HUES6 (cell line): ENCODE measurements around the gene SPTBN5.

Experiments used
- H3K27ac ChIP-seq: 2 replicates; pipeline ENCODE4 v1.7.0; 2013; ENCODE audit warnings: low read depth, mild to moderate bottlenecking, low read length, inconsistent platforms
- H3K27me3 ChIP-seq: 2 replicates; pipeline ENCODE4 v1.6.1; 2013; ENCODE audit warnings: low read length; ENCODE audit not compliant: control insufficient read depth, insufficient read depth
- H3K36me3 ChIP-seq: 2 replicates; pipeline ENCODE4 v1.6.1; 2013; ENCODE audit warnings: low read length; ENCODE audit not compliant: control insufficient read depth, insufficient read depth
- H3K4me1 ChIP-seq: 2 replicates; pipeline ENCODE4 v1.6.1; 2013; ENCODE audit warnings: low read length; ENCODE audit not compliant: control insufficient read depth, insufficient read depth
- H3K4me3 ChIP-seq: 2 replicates; pipeline ENCODE4 v1.5.1; 2013; ENCODE audit warnings: low read depth, low read length
- H3K9ac ChIP-seq: one replicate; pipeline ENCODE4 v1.6.1; 2013; ENCODE audit warnings: mild to moderate bottlenecking, low read length
- H3K9me3 ChIP-seq: 2 replicates; pipeline ENCODE4 v1.6.1; 2013; ENCODE audit warnings: low read depth, low read length; ENCODE audit not compliant: control insufficient read depth, insufficient read depth

The SPTBN5 gene

GRCh38 chr15:41900526-41901380, 6.9 kb upstream of the SPTBN5 start:
- H3K4me3 ChIP-seq: no peak overlapping the region
- peaks cover 7% of the 10 kb centered on the region; the same call in 1 of the 2 replicates for H3K4me1 ChIP-seq
- H3K27ac ChIP-seq: no peak overlapping the region
- H3K36me3 ChIP-seq: peaks cover 25% of the 10 kb centered on the region
- H3K9ac ChIP-seq: no peak overlapping the region
- no peaks in the 10 kb centered on the region for H3K9me3 ChIP-seq
- H3K27me3 ChIP-seq: no peaks in the 10 kb centered on the region

- H3K4me3 ChIP-seq: no peak overlapping the region
- H3K27me3 ChIP-seq: no peaks in the 10 kb centered on the region
- H3K9me3 ChIP-seq: no peaks in the 10 kb centered on the region
- peaks cover 25% of the 10 kb centered on the region for H3K36me3 ChIP-seq
- H3K4me1 ChIP-seq: peaks cover 12% of the 10 kb centered on the region; the same call in 1 of the 2 replicates
- no peak overlapping the region for H3K9ac ChIP-seq
- no peak overlapping the region for H3K27ac ChIP-seq
Measured at GRCh38 chr15:41899854-41900442, 6.1 kb upstream of the SPTBN5 start.

DNA sequence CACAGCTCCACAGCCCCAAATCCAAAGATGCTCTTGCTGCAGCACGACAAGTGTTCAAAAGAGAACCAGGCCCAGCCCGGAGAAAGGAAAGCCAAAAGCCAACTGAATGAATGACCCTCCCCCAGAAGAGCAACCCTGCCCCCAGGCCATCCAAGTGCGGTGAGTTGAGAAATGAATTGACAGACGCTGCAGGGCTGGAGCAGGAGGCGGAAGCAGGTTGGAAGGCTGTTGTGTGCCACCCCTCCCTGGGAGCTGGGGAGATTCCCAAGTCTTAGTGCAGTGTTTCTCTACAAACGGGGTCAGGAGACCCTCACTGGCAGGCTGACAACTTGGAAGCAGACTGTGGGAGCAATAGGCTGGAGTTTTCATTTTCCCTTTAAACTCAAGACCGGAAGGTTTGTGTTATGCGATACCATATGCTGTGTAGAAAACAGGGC, 3.5 kb upstream of the SPTBN5 start:
- H3K36me3 ChIP-seq: peaks cover 25% of the 10 kb centered on the region
- H3K9ac ChIP-seq: no peak overlapping the region
- peaks cover 16% of the 10 kb centered on the region; the same call in 1 of the 2 replicates for H3K4me1 ChIP-seq
- H3K27ac ChIP-seq: no peak overlapping the region
- no peak overlapping the region for H3K4me3 ChIP-seq
- no peaks in the 10 kb centered on the region for H3K9me3 ChIP-seq
- H3K27me3 ChIP-seq: no peaks in the 10 kb centered on the region

- H3K4me3 ChIP-seq: no peak overlapping the region
- H3K9me3 ChIP-seq: no peaks in the 10 kb centered on the region
- H3K4me1 ChIP-seq: peaks cover 16% of the 10 kb centered on the region; the same call in 1 of the 2 replicates
- no peak overlapping the region for H3K27ac ChIP-seq
- H3K36me3 ChIP-seq: peaks cover 19% of the 10 kb centered on the region
- no peak overlapping the region for H3K9ac ChIP-seq
- no peaks in the 10 kb centered on the region for H3K27me3 ChIP-seq
Measured at GRCh38 chr15:41896566-41896965, 2.7 kb upstream of the SPTBN5 start.

DNA sequence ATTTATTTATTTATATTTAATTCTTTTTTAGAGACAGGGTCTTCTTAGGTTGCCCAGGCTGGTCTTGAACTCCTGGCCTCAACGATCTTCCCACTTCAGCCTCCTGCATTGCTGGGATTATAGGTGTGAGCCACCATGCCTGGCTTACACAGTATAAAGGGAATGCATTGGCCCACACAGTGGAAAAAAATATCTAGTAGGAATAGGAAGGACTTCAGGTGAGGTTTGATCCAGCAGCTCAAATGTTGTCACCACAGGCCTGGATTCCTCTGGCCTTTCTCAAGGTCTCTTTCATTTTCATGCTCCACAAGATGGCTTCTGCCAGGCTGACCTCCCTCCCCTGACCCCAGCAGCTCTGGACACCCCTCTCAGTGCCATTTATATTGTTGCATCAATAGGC, 2.1 kb upstream of the SPTBN5 start:
- peaks cover 16% of the 10 kb centered on the region for H3K36me3 ChIP-seq
- H3K9ac ChIP-seq: no peak overlapping the region
- H3K9me3 ChIP-seq: no peaks in the 10 kb centered on the region
- H3K27ac ChIP-seq: no peak overlapping the region
- peaks cover 21% of the 10 kb centered on the region; the same call in 1 of the 2 replicates for H3K4me1 ChIP-seq
- no peaks in the 10 kb centered on the region for H3K27me3 ChIP-seq
- no peak overlapping the region for H3K4me3 ChIP-seq

DNA sequence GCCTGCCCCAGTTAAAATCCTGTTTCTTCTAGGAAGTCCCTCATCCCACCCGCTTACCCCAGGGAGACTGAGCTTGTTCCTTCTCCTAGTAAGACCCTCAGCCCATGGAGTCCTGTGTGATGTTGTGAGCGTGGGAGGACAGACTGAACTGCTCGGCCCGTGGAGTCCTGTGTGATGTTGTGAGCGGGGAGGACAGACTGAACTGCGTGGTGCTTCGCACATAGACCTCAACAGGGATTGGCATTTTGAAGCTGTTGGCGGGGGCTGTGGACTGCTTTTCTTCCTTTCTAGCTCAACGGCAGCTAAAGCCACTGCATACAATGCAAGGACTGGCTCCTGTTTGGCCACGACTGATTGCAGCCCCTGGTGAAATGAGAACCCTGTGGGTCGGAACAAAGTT, 1.6 kb upstream of the SPTBN5 start:
- Histone ChIP-seq H3K27ac (no peak overlapping the region), H3K9me3 (no peaks in the 10 kb centered on the region), H3K27me3 (no peaks in the 10 kb centered on the region), H3K9ac (no peak overlapping the region), H3K36me3 (peaks cover 11% of the 10 kb centered on the region), H3K4me1 (peaks cover 25% of the 10 kb centered on the region; the same call in 1 of the 2 replicates), H3K4me3 (no peak overlapping the region)

DNA sequence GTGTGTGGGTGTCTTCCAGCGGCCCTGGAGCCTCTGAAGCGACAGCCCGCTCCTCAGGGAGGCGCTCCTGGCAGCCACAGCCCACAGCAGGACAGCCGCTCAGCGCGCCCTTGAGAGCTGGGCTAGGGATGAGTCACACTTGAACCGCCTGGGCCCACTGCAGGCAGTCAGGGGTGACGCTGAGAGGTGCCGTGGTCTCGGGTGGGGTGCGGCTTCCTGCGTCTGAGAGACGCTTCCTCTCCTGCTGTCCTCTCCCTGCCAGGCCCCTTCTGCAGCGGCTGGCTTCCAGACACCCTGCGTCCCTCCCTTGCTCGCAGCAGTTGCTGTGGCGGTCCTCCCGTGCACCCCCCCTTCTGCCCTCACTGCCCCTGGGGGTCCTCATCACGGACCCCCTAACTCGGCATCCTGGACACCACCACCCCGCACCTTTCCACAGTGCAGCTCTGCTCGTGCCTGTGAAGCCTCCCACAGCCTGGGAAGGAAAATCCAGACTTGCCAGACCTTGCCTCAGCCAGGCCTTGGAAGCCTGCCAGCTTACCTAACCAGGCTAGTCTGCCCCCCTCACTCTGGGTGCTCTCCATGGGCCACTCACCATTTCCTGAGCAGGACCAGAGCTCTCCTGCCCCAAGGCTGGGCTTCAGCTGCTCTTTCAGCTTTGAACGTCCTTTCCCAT, 1.1 kb upstream of the SPTBN5 start:
- no peaks in the 10 kb centered on the region for H3K9me3 ChIP-seq
- no peak overlapping the region for H3K4me3 ChIP-seq
- H3K27ac ChIP-seq: no peak overlapping the region
- no peaks in the 10 kb centered on the region for H3K27me3 ChIP-seq
- H3K9ac ChIP-seq: no peak overlapping the region
- H3K4me1 ChIP-seq: peaks cover 25% of the 10 kb centered on the region; the same call in 1 of the 2 replicates
- peaks cover 8% of the 10 kb centered on the region for H3K36me3 ChIP-seq

DNA sequence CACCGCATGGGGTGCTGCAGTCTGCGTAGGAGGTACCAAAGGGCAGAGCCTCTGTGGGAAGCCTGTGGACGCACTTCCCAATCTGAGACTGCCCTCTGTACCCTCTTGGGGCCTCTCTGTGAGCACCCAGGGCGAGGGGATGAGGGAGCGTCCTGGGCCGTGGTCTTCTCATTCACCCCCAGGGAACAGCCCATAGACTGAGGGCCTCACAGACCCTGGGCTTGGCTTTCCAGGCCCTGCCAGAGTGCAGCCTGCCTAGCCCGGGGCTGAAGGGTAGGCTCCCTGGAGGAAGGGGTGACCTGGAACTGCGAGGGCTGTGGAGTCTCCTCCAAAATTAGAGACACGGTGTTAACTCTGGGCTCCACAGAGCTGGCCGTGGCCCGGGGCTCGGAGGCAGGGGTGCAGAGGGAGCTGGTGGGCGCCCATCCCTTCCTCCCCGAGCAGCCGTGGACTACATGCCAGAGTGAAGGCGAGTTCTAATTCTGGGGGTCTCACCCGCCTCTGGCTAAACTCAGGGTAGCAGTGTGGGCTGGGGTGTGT, 468 bp upstream of the SPTBN5 start:
- H3K9ac ChIP-seq: no peak overlapping the region
- no peak overlapping the region for H3K27ac ChIP-seq
- no peaks in the 10 kb centered on the region for H3K27me3 ChIP-seq
- no peaks in the 10 kb centered on the region for H3K9me3 ChIP-seq
- H3K4me1 ChIP-seq: peaks cover 25% of the 10 kb centered on the region; the same call in 1 of the 2 replicates
- H3K4me3 ChIP-seq: no peak overlapping the region
- H3K36me3 ChIP-seq: peaks cover 8% of the 10 kb centered on the region

DNA sequence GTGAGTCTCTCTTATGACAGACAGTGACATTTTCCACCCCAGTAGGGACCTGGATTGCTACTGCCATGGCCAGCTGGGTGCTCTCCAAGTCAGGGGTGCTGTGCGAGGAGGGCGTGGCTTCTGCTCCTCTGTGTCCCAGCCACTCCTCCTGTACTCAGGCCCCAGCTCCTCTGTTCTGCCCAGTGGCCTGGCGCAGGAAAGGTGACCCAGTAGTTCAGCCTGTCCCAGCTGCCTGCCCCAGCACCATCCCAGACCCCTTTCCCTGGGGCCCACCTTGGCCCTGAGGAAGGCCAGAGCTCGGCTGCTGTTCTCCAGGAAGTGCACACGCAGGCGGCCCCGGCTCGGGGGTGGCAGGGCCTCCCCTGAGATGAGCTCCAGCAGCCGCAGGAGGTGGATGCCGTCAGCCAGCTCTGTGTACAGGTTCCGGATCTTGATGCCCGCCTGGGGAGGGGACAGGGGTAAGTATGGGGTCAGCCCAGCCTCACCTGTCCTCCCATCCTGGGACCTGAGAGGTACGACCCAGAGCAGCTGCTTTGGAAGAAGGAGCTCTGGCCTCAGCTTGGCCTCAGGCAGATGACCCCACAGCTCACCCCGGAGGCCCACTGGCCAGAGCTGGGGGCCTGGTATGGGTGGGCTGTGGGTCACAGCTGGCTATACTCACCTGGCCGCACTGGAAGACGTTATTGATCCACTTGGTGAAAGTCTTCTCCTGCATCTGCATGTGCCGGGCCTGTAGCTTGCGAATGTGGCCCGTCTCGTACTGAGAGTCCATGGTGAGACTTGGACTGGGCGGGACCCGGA, 1.0 kb downstream of the SPTBN5 start:
- H3K9ac ChIP-seq: no peak overlapping the region

DNA sequence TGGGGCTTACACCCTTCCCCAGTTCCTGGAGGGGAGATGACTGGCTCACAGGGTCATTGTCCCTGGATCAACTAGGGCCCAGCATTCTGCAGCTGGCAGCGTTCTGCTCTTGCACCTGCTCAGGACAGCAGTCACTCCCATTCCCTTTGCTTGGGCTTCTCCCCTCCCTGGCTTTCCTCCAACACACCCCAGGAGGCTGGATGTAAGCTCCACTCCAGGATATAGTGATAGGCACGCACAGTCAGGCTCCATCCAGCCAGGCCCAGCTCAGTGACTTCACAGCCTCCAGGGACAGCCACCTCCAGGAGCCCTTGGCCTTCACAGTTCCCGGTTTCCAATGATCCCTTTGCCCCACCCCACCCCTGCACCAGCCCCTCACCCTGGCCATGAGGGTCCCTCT, 1.9 kb downstream of the SPTBN5 start:
- no peaks in the 10 kb centered on the region for H3K27me3 ChIP-seq
- no peak overlapping the region for H3K4me3 ChIP-seq
- no peaks in the 10 kb centered on the region for H3K9me3 ChIP-seq
- peaks cover 21% of the 10 kb centered on the region; the same call in 1 of the 2 replicates for H3K4me1 ChIP-seq
- no peak overlapping the region for H3K9ac ChIP-seq
- H3K27ac ChIP-seq: no peak overlapping the region
- no peaks in the 10 kb centered on the region for H3K36me3 ChIP-seq

More for the DNA sequence above, 1.0 kb downstream of the SPTBN5 start:
- Histone ChIP-seq H3K4me1 (peaks cover 25% of the 10 kb centered on the region; the same call in 1 of the 2 replicates), H3K36me3 (no peaks in the 10 kb centered on the region), H3K4me3 (no peak overlapping the region), H3K27me3 (no peaks in the 10 kb centered on the region), H3K9me3 (no peaks in the 10 kb centered on the region), H3K27ac (no peak overlapping the region)
